Neuron (in vitro differentiated cells): ENCODE results near the gene CDC7.

Source experiments
- H2AFZ ChIP-seq: one replicate; pipeline ENCODE4 v1.6.1; 2013; ENCODE audit warnings: low read depth, mild to moderate bottlenecking, inconsistent platforms, low read length, moderate library complexity
- H3K27me3 ChIP-seq: one replicate; pipeline ENCODE4 v1.6.1; 2013; ENCODE audit warnings: low read length; ENCODE audit not compliant: insufficient read depth
- H3K36me3 ChIP-seq: one replicate; pipeline ENCODE4 v1.6.1; 2013; ENCODE audit warnings: low read length; ENCODE audit not compliant: insufficient read depth
- H3K4me1 ChIP-seq: one replicate; pipeline ENCODE4 v1.6.1; 2013; ENCODE audit warnings: low read length; ENCODE audit not compliant: insufficient read depth
- H3K4me3 ChIP-seq: 2 replicates; pipeline ENCODE4 v1.5.1; 2013; ENCODE audit warnings: mild to moderate bottlenecking, low read length, moderate library complexity
- H3K9me3 ChIP-seq: one replicate; pipeline ENCODE4 v1.6.1; 2013; ENCODE audit warnings: low read length

CDC7 gene

DNA sequence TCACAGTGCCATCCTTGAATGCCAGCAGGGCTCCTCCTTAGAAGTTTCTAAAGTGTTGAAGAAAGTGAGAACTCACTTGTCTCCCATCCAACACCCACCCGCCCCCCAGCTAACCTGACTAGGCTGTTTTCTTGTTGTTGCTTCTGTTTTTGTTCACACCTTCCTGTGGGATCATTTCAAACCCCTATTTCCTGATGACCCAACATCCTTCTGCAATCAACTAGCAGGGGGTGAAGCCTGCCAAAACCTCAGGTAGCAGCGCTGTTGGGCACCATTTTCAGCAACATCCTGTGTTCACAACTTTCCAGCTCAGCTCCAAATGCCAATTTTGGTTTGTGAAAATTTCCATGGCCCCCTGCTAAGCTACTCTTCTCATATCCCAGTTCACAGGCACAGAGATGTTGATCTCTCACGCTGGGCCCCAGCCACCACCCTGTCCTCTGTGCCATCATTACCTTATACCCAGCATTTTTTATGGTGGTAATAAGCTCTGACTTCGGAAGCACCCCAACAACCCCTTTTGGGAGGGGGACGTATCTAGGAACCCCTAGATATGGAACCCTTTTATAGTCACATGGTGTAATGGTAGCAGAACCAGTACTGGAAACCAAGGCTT lies 41.4 kb downstream of the CDC7 start:
- Histone ChIP-seq H3K4me3 (no peak overlapping the region), H3K36me3 (no peaks in the 10 kb centered on the region), H2AFZ (no peak overlapping the region), H3K4me1 (no peaks in the 10 kb centered on the region), H3K9me3 (peaks cover 3% of the 10 kb centered on the region), H3K27me3 (no peaks in the 10 kb centered on the region)

DNA sequence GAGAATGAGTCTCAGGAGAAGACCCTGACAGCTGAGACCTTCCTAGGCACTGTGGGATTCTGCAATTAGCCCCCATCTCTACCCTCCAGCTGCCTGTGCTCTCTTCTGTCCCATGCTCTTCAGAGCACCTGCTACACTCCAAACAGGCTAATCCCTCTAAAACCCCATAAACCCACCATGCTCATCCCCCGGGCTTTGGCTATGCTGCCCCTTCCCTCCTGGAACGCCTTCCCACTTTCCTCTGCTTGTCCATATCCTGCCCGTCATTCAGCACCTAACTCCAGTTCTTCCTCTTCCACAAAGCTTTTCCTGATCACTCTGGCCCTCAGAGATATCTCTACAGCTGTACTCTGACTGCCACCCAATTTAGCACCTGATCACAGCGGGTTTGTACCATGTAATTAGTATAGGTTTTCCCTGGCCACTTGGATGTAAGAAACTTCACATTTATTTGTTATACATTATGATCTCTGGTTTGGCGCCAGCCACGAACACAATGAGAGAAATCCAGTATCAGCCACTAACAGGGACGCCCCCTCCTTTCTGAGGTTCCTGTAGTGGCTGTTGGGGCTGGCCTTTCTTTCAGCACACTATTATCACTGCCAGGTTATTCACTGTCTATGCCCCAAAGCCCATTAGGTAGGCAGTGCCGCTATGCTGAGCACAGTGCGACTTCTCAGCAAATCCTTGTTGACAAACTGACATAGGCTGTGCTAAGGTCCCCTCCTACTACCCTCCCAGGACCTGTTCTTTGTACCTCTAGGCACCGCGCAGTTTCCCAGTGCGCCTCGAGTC lies 45.1 kb downstream of the CDC7 start:
- H3K27me3 ChIP-seq = no peaks in the 10 kb centered on the region
- H3K9me3 ChIP-seq = peaks cover 3% of the 10 kb centered on the region
- H3K36me3 ChIP-seq = no peaks in the 10 kb centered on the region
- H2AFZ ChIP-seq = no peak overlapping the region
- H3K4me3 ChIP-seq = no peak overlapping the region
- no peaks in the 10 kb centered on the region for H3K4me1 ChIP-seq

DNA sequence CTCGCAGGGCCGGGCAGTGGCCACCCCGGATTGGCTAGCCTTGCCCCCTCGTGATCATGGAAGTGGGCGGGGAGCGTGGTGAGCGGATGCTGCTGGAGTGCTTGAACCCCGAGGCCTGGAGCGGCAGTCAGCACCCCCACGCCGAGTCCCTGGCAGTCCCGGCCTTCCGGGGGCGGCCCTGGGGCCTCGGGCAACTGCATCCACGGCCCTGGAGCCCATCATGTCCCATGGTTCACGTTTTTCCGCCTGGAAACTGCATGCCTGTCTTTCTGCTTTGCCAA lies 45.6 kb downstream of the CDC7 start:
- Histone ChIP-seq H3K9me3 (peaks cover 3% of the 10 kb centered on the region), H3K27me3 (no peaks in the 10 kb centered on the region), H2AFZ (no peak overlapping the region), H3K4me1 (no peaks in the 10 kb centered on the region), H3K36me3 (no peaks in the 10 kb centered on the region), H3K4me3 (no peak overlapping the region)

DNA sequence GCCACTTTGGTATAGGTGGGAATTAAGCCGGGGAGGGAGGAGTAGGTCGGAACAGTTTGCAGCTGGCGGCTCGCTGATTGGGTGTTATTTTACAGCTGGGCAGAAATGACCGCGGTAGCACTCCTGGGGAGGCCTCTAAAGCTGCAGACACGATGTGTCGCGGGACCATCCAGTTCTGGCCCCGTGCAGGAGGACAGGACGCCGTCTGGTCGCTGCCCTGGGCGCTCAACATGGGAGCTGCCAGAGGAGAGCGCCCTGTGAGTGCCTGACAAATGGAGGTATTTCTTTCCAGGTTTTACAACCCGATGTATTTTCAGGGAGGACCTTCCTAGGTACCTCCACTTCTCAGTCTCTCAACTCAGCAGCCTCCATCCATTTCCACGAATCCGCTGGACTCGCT lies 46.2 kb downstream of the CDC7 start:
- no peaks in the 10 kb centered on the region for H3K36me3 ChIP-seq
- H3K4me3 ChIP-seq = no peak overlapping the region
- H2AFZ ChIP-seq = no peak overlapping the region
- no peaks in the 10 kb centered on the region for H3K4me1 ChIP-seq
- no peaks in the 10 kb centered on the region for H3K27me3 ChIP-seq
- peaks cover 3% of the 10 kb centered on the region for H3K9me3 ChIP-seq

DNA sequence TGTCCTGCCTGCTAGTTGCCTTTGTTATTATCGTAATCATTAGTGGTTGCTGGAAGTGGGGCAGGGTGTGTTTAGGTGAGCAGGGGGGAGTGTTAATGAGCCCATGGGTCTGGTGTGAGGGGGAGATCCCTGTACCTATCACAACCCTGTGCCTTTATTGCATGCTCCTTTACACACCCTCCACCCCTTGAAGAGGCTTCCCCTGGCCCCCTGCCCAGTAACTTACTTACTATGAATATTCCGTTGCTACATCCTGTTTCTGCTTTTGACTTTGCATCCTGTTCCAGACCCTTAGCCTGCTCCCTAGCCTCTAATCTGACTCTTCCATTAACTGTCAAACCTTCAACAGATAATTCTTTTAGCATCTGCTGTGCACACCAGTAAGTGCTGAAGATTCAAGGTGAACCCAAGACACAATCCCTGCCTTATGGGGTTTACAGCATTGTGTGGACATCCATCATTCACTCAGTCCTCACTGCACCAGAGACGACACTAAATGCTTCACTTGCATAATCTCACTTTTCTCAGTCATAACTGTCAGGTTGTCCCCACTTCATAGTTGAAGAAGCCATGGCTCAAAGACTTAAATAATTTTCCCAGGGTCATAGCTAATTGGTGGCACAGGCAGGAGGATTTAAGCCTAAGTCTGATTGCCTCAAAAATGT lies 47.9 kb downstream of the CDC7 start:
- H3K9me3 ChIP-seq = peaks cover 3% of the 10 kb centered on the region
- H3K27me3 ChIP-seq = no peaks in the 10 kb centered on the region
- H2AFZ ChIP-seq = no peak overlapping the region
- no peak overlapping the region for H3K4me3 ChIP-seq
- H3K36me3 ChIP-seq = no peaks in the 10 kb centered on the region
- no peaks in the 10 kb centered on the region for H3K4me1 ChIP-seq

DNA sequence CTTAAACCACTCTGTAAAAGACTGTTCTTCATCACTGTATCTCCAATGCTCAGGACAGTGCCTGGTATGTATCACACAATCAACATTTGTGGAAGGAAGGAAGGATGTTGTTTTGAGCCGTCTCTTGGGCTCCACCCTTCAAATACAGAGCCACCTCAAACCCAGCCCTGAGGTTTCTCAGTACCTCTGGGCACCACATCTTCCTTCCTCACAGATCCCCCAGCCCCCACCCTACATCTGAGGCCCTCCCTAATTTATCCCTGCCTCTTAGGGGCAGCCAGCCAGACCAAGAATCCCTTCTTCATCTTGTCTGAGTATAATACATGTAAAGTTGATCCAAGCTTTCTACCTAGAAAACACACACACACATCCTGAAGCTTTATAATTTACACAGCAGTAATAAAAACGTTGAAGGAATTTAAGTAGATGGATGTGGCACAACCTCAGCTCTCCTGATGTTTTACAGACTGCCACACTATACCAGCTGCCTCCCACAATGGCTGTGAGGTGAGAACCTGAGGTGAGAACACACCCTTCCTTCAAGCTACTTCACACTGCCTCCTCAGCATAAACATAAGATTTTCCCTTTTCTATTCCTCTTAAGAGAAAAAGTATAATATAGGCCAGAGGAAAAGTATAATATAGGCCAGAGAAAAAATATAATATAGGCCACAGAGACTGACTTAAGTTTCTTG lies 48.5 kb downstream of the CDC7 start:
- no peak overlapping the region for H2AFZ ChIP-seq
- no peaks in the 10 kb centered on the region for H3K36me3 ChIP-seq
- no peaks in the 10 kb centered on the region for H3K4me1 ChIP-seq
- no peaks in the 10 kb centered on the region for H3K27me3 ChIP-seq
- no peak overlapping the region for H3K4me3 ChIP-seq
- peaks cover 3% of the 10 kb centered on the region for H3K9me3 ChIP-seq

DNA sequence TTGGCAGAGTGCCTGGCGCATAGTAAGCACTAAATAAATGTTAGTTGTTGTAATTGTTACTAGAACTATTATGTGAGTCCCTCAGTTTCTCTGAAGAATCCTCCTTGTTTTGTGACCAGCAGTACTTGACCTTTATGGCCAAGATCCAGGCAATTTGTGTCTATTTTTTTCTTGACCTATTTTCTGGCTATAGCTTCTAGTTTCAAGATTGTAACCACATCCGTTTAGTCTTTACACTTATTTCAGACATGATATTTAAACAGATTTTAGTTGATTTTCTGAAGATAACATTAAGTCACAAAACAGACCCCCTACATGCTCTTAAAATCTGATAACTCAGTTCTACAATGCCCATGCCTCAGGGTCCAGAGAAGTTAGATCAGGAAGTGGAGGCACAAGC lies 50.3 kb downstream of the CDC7 start:
- Histone ChIP-seq H3K4me3 (no peak overlapping the region), H2AFZ (no peak overlapping the region), H3K4me1 (no peaks in the 10 kb centered on the region), H3K36me3 (no peaks in the 10 kb centered on the region), H3K9me3 (peaks cover 3% of the 10 kb centered on the region), H3K27me3 (no peaks in the 10 kb centered on the region)

DNA sequence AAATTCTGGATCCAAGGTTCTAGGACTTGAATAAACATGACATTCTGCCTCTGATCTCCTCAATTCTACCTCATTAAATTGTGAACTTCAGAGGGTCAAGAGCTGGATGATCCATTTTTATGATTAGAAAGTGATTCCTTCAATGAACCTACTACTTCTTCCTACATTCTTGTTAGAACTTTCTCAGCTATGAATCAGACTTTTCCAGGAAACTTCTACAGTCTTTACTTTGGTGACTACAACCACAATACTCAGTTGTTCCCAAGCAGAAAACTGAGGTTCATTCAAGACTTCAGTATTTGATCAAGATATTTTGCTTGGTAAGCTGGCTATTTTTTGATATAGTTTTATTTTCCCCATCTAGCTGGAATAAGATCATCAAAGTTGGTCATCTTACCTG lies 51.4 kb downstream of the CDC7 start:
- H3K36me3 ChIP-seq = no peaks in the 10 kb centered on the region
- H3K4me1 ChIP-seq = no peaks in the 10 kb centered on the region
- no peak overlapping the region for H2AFZ ChIP-seq
- no peak overlapping the region for H3K4me3 ChIP-seq
- no peaks in the 10 kb centered on the region for H3K27me3 ChIP-seq
- H3K9me3 ChIP-seq = no peaks in the 10 kb centered on the region

DNA sequence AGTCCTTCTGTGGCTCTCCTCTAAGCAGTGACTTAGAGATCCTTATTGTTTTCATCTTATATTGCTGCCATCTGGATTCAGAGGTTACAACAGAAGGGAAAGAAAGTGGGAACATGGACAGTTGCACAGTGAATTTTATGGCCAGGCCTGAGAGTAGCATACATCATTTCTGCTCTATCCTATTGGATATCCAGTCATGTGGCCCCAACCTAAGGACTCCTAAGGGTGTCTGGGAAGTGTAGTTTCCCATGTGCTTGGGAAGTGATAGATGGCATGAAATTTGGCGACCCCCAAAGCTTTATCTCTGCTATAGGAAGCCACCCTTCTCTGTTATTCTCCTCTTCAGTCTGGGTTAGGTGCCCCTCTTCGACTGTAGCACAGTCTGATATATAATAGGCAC lies 51.9 kb downstream of the CDC7 start:
- no peaks in the 10 kb centered on the region for H3K4me1 ChIP-seq
- H3K4me3 ChIP-seq = no peak overlapping the region
- H2AFZ ChIP-seq = no peak overlapping the region
- no peaks in the 10 kb centered on the region for H3K27me3 ChIP-seq
- no peaks in the 10 kb centered on the region for H3K9me3 ChIP-seq
- H3K36me3 ChIP-seq = no peaks in the 10 kb centered on the region

DNA sequence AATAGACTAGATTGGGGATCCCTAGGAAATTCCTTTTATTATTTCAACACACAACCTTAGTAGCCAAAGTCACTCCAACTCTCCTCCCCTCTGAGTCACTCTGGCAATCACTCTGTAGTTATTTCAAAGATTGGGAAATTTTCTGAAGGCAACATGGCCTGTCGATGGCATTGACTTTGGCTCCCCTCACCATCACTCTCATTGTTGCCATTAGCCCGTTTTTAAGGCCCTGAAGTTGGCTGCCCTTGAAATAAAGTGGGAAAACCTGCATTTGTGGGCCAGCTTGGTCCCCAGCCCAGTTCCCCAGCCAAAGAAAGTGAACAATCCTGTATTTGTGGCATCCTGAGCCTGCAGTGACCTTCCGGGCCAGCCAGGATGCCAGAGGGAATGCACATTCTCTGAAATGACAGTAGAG lies 52.5 kb downstream of the CDC7 start:
- no peaks in the 10 kb centered on the region for H3K9me3 ChIP-seq
- no peaks in the 10 kb centered on the region for H3K4me1 ChIP-seq
- H3K36me3 ChIP-seq = no peaks in the 10 kb centered on the region
- H2AFZ ChIP-seq = no peak overlapping the region
- no peaks in the 10 kb centered on the region for H3K27me3 ChIP-seq
- H3K4me3 ChIP-seq = no peak overlapping the region

DNA sequence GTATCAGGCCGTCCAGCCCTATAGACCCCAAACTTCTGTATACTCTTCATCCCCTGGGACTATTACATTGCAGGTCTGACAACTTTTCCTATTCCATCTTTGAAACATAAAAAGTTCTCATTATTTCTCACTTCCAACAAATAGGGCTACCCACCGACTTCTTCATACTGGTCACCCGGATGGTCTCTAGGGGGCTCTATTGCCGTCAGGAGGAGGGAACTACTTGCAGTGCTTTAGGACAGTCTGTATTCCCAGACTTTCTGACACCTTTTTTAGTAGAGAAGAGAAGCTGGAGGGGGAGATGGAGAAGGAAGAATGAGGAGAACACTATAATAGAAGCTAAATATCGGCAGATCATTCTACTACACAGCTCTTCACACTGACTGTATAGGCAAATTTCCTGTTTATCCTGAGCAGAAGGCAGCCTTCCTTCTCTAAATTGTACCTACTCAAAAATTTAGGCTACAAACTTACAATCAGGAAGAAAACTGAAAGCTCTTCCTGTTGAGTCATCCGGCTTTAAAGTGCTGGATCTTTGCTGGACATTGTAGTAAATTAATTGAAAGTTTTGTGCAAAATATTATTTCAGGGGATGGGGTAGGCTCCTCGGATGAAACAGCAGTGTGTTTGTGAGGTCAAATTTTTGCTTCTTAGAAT lies 54.6 kb downstream of the CDC7 start:
- Histone ChIP-seq H2AFZ (no peak overlapping the region), H3K36me3 (no peaks in the 10 kb centered on the region), H3K4me1 (no peaks in the 10 kb centered on the region), H3K27me3 (no peaks in the 10 kb centered on the region), H3K4me3 (no peak overlapping the region), H3K9me3 (no peaks in the 10 kb centered on the region)

DNA sequence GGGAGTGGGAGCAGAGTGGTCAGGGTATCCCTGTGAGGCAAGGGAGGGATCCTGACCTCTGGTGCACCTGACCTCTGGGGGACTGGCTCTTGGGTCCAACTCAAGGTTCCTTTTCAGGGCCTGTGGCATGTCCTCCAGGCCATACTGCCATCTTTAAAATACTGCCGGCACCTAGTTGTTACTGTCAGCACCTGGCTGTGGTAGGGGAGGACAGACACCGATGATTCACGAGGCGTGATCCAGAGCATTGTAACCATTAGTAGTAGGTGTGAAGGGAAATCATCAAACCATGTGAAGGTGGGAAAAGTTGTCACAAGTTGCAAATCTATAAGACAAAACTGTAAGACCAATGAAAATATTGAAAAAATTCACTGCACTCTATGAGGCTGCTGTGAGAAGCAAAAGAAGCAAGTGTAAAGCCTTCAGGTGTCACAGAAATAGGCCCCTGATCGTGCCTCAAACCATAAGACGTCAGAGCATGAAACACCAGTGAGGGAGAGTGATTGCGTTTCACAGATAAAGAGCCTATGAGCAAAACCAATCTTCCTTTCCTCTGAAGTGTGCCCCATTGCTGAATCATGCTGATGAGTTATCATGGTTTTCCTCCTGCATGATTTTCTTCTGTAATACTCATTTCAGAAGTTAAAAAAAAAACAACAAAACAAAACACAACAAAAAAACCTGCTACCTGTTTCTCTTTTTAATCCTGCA lies 55.3 kb downstream of the CDC7 start:
- Histone ChIP-seq H3K4me1 (no peaks in the 10 kb centered on the region), H3K9me3 (no peaks in the 10 kb centered on the region), H3K4me3 (no peak overlapping the region), H2AFZ (no peak overlapping the region), H3K36me3 (no peaks in the 10 kb centered on the region), H3K27me3 (no peaks in the 10 kb centered on the region)
